Activated T-helper 17 cell treated with anti-CD3 and anti-CD28 coated beads, Interleukin-2, amount 50 U/mL, for 72 hours (primary cell): Measurements from ENCODE around the gene CCDC9B. TPM values are rescaled to one million over a fixed set of nuclear protein-coding genes. Genes with fewer than 3 reads are reported as not detected.

Experiments used
- ATAC-seq: fragments of 150-1000 bp; cut with Tn5 transposase; replicated peaks from 2 replicates; pipeline ENCODE4 v1.10.0; 2021; ENCODE audit warnings: mild to moderate bottlenecking, moderate library complexity
- H3K27ac Mint-ChIP-seq: one replicate; pipeline ENCODE4 v1.8.0; 2022; ENCODE audit warnings: mixed read lengths
- H3K27me3 Mint-ChIP-seq: one replicate; pipeline ENCODE4 v1.8.0; 2022; ENCODE audit warnings: mixed read lengths
- H3K36me3 Mint-ChIP-seq: one replicate; pipeline ENCODE4 v1.8.0; 2022; ENCODE audit warnings: low read depth, mild to moderate bottlenecking, mixed read lengths
- H3K4me1 Mint-ChIP-seq: one replicate; pipeline ENCODE4 v1.8.0; 2022; ENCODE audit warnings: mixed read lengths
- H3K4me3 Mint-ChIP-seq: one replicate; pipeline ENCODE4 v1.8.0; 2022; ENCODE audit warnings: mild to moderate bottlenecking, mixed read lengths
- H3K9me3 Mint-ChIP-seq: one replicate; pipeline ENCODE4 v1.8.0; 2022; ENCODE audit warnings: mixed read lengths
- total RNA-seq, 2 donors: library from RNA; stranded (reverse); gene quantifications; one replicate each; pipeline ENCODE4 v1.2.3, GENCODE V29; 2022

The CCDC9B gene
- total RNA-seq, 2 donors from 2014 or later, result 0.78 to 2.7 TPM

DNA sequence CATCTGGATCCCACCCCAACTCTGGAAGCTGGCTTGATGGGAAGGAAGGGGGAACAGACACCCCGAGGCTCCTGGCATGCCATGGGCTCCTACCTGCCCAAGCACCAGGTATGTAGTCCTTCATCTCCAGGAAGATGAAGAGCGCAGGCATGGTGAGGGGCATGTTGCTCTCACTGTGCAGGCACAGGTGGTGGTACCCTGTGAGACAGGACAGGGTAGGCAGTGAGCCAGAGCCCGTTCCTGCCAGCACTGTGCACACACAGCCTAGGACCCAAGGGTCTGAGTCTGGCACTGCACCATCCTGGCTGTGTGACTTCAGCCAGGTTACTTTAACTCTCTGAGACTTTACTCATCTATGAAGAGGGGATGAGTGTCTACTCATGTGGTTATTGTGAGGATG is 48.5 kb downstream of the CCDC9B start:
- ATAC-seq, result no peak
- peaks cover 17% of the 10 kb centered on the region for H3K36me3 Mint-ChIP-seq
- H3K27ac Mint-ChIP-seq, result no peak overlapping the region
- H3K4me3 Mint-ChIP-seq, result no peak overlapping the region
- H3K27me3 Mint-ChIP-seq, result no peaks in the 10 kb centered on the region
- H3K9me3 Mint-ChIP-seq, result no peaks in the 10 kb centered on the region
- H3K4me1 Mint-ChIP-seq, result no peaks in the 10 kb centered on the region

DNA sequence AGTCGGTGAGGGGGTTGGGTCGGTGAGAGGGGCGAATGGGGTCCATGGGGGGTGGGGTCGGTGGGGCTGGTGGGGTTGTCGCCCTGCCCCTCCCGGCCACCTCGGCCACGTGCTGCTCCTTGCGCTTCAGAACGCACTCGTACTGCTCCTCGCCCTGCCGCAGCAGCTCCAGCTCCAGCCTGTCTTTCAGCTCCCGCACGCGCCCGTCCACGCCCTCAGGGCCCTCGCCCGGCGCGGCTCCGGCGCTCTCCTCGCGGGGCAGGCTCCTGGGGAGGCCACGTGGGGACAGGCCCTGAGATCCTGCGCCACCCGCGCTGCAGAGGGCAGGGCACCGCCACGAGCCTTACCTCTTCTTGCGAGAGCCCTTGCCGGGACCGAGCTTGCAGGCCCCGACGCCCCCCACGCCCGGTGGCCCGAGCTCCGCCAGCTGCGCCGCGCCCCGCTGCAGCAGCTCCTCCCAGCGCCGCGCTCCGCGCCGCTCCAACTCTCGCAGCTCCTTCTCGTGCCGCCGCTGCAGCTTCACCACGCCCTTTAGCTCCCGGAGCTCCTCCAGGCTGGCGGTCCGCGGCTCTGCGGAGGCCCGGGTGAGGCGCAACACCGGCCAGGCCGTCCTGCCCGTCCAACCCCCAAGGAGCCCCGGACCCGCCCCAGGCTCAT is 49.7 kb downstream of the CCDC9B start:
- Mint-ChIP-seq H3K4me3 (no peak overlapping the region), H3K27ac (no peak overlapping the region), H3K9me3 (no peaks in the 10 kb centered on the region), H3K36me3 (peaks cover 17% of the 10 kb centered on the region), H3K4me1 (no peaks in the 10 kb centered on the region), H3K27me3 (no peaks in the 10 kb centered on the region)
- no peak for ATAC-seq

DNA sequence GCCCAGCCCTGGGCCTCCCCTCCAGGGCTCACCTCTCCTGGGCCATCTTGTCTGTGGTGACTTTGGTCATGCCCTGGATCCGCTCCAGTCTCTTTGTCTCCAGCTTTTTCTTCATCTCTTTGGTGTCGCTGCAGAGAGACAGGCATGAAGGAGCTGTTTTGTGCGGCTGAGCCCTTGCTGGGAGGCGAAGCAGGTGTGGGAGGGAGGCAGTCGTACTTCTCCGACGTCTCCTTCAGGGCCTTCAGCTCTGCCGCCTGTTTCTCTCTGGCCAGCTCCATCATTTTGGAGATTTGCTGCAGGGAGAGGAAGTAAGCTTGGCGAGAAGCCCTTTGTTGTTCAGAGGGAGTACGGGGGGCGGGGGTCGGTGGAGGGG is 50.2 kb downstream of the CCDC9B start:
- no peak overlapping the region for H3K27ac Mint-ChIP-seq
- H3K9me3 Mint-ChIP-seq, result no peaks in the 10 kb centered on the region
- H3K36me3 Mint-ChIP-seq, result peaks cover 17% of the 10 kb centered on the region
- H3K4me3 Mint-ChIP-seq, result no peak overlapping the region
- no peak for ATAC-seq
- H3K27me3 Mint-ChIP-seq, result no peaks in the 10 kb centered on the region
- H3K4me1 Mint-ChIP-seq, result no peaks in the 10 kb centered on the region

DNA sequence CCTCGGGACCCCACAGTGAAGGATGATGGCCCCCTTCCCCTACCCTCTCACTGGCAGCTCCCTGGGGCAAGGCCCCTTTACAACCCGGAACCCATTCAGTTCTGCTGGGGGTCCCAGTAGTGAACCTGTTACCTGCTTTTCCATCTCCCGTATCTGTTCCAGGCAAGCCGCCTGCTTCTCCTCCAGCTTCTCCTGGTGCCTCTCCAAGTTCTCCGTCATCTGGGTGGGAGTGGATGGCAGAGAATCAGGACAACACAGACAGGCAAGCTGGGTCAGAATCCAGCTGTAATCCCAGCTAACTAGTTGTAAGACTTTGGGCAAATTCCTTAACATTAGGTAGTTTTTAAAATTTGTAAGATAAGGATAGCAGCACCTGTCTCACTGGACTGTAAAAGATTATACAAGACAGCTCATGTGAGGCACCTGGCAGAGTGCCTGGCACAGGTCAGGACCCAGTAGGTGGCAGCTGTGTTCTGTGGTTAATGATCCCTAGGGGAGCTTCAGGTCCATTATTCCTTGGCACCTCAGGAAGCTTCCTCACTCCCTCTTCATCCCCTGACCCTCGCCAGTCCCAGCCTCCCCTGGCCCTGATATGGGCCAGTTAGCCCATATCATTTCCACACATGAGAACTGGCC is 51.5 kb downstream of the CCDC9B start:
- ATAC-seq, result peak; percentile 7

DNA sequence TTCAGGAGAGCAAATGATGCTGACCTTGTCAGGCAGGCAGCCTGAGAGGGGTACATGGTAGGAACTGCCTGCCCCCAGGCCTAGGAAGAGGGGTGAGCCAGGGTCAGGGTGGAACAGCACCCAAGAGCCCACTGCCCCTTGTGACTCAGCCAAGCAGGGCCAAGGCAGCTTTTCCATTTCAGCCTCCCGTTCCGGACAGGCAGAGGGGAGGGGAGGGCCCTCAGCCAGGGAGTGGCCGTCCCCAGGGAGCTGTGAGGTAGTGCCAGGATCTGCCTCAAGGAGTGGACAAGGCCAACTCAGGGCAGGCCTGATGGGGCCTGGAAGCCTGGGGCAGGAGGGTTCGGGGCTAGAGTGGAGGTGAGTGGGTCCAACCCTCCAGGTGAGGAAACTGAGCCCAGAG is 52.8 kb downstream of the CCDC9B start:
- ATAC-seq, result no peak
- Mint-ChIP-seq H3K27me3 (no peaks in the 10 kb centered on the region), H3K4me3 (no peak overlapping the region), H3K27ac (no peak overlapping the region), H3K36me3 (peaks cover 17% of the 10 kb centered on the region), H3K9me3 (no peaks in the 10 kb centered on the region), H3K4me1 (no peaks in the 10 kb centered on the region)

More for the DNA sequence above, 51.5 kb downstream of the CCDC9B start:
- peaks cover 17% of the 10 kb centered on the region for H3K36me3 Mint-ChIP-seq
- no peaks in the 10 kb centered on the region for H3K9me3 Mint-ChIP-seq
- H3K4me3 Mint-ChIP-seq, result no peak overlapping the region
- H3K4me1 Mint-ChIP-seq, result no peaks in the 10 kb centered on the region
- H3K27ac Mint-ChIP-seq, result peak overlapping the region; percentile 68
- no peaks in the 10 kb centered on the region for H3K27me3 Mint-ChIP-seq

DNA sequence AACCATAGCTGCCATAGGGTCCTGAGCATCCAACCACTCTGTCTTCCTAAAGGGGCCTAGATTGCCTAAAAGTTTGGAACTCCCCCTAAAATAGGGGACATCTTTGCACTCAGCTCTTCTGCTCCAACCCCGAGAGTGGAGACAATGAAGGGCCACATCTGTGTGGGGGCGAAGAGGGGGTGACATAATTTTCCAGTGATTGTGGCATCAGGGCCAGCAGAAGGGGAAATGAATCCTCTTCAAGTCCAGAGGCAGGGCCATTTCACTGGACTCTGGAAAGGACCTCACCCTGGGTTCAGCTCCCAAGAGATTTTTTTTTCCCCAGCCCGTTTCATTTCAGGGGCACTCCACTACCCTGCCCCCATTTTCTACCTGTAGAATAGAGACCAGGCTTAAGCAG is 53.2 kb downstream of the CCDC9B start:
- no peak for ATAC-seq
- Mint-ChIP-seq H3K4me1 (no peaks in the 10 kb centered on the region), H3K27ac (no peak overlapping the region), H3K4me3 (no peak overlapping the region), H3K9me3 (no peaks in the 10 kb centered on the region), H3K27me3 (no peaks in the 10 kb centered on the region), H3K36me3 (peaks cover 17% of the 10 kb centered on the region)

DNA sequence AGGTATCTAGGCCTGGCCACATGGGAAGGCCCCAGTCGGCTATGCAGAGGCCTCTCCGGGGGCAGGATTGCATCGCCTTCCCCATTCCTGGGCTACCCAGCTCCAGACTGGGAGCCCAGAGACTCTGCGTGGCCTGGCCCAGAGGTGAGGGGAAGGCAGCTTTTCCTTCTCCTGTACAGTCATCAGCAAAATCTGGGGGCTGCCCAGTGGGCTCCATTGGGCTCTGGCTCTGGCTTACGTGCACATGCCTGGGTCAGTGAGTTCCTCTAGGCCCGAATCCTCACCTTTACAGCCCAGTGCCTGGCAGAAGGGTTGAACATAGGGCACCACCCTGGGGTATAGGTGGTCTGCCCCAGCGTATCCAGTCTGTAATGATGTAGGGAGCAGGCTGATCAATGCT is 53.9 kb downstream of the CCDC9B start:
- no peaks in the 10 kb centered on the region for H3K9me3 Mint-ChIP-seq
- H3K4me1 Mint-ChIP-seq, result no peaks in the 10 kb centered on the region
- peaks cover 17% of the 10 kb centered on the region for H3K36me3 Mint-ChIP-seq
- H3K27ac Mint-ChIP-seq, result no peak overlapping the region
- no peaks in the 10 kb centered on the region for H3K27me3 Mint-ChIP-seq
- H3K4me3 Mint-ChIP-seq, result no peak overlapping the region
- ATAC-seq, result no peak

DNA sequence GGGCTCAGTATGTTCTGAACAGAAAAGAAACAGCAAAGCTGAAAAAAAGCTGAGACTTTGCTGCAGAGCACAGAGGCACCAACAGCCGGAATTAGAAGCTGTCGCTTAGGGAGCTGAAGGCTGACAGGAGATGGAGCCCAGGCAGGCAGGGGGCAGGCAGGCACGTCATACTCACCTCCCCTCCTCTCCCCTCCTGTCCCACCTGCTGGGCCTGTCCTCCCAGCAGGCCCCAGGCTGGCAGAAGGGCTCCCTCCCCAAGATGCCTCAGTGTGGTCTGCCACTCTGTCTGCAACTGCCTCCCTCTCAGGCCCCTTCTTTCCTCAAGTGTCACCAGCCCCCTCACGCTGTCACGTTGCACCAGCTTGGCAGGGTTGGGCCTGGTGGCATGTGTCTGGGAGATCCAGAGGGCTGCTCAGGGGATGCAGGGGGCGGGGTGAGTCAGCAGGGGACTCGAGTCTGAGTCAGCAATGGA is 54.6 kb downstream of the CCDC9B start:
- ATAC-seq, result no peak
- no peak overlapping the region for H3K4me3 Mint-ChIP-seq
- no peaks in the 10 kb centered on the region for H3K4me1 Mint-ChIP-seq
- peaks cover 2% of the 10 kb centered on the region for H3K27me3 Mint-ChIP-seq
- H3K9me3 Mint-ChIP-seq, result no peaks in the 10 kb centered on the region
- H3K27ac Mint-ChIP-seq, result peak overlapping the region; percentile 67
- peaks cover 17% of the 10 kb centered on the region for H3K36me3 Mint-ChIP-seq

DNA sequence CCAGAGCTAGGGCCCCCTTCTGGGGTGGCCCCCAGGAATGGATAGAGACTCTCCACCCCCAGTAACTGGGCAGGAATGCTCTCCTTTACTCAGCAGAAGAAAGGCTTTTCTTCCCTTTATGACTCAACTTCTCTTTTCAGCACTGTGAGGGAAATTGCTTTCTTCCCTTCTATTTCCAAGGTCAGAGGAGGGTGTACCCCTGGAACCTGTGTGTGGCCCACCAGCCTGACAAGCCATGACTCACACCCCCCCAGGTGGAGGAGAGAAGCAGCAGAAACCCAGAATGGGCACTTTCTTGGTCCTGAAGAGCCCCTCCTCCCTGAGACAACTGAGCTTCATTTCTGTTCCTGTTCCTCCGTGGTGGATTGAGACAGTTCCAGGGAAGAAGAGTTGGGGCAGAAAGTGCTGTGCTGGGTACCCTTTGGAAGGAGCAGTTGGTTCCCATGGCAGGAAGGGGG is 55.2 kb downstream of the CCDC9B start:
- H3K27me3 Mint-ChIP-seq, result peaks cover 5% of the 10 kb centered on the region
- no peaks in the 10 kb centered on the region for H3K9me3 Mint-ChIP-seq
- ATAC-seq, result no peak
- H3K27ac Mint-ChIP-seq, result peak overlapping the region; percentile 67
- no peaks in the 10 kb centered on the region for H3K4me1 Mint-ChIP-seq
- no peak overlapping the region for H3K4me3 Mint-ChIP-seq
- H3K36me3 Mint-ChIP-seq, result peaks cover 16% of the 10 kb centered on the region

DNA sequence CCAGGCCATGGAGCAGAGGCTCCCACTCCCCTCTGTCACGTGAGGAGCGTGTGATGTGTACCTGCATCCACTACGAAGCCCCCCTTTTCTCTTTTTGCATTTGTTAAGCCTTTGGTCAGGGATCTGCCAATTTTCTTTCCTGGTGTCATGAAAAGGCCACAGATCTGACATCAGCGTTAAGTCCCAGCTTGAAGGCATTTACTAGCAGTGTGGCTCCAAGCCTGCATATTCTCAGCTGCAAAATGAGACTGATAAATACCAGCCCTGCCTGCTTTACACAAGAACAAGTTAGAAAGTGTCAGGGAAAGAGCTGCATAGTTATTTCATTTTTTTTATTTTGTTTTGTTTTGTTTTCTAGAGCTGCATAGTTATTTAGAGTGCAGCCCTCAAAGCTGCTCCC is 55.6 kb downstream of the CCDC9B start:
- Mint-ChIP-seq H3K9me3 (no peaks in the 10 kb centered on the region), H3K36me3 (peaks cover 12% of the 10 kb centered on the region), H3K27me3 (peaks cover 8% of the 10 kb centered on the region), H3K4me1 (no peaks in the 10 kb centered on the region), H3K27ac (no peak overlapping the region), H3K4me3 (no peak overlapping the region)
- no peak for ATAC-seq

DNA sequence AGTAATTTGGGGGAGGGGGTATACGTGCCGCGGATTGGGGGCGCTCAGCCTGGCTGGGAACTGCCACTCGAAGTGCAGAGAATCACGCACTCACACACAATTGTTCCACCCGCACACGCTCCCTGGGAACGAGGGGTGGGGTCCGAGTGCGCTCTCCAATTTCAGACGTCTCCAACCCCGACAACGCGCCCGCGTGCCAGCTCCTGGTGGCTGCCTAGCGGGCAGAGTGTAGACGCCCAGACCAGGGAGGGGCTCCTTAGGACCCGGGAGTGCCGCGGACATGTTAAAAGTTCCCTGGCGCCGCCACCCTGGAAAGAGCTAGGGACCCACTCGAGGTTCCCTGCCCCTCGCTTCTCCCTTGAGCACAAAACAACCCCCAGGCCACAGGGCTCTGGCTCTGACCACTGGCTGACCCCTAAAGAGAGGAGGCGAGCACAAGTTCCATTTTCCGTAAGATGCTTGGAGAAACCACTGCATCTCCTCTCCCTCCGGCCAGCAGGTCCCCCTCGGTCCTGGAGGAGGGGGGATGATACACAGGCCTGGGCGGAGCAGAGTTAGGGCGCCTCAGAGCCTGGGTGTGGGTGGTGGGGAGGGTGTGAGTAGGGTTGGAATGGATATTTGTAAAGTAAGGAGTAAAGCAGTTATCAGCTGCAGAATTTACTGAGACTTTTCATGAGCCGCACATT is 57.0 kb downstream of the CCDC9B start:
- no peak for ATAC-seq
- Mint-ChIP-seq H3K9me3 (no peaks in the 10 kb centered on the region), H3K36me3 (no peaks in the 10 kb centered on the region), H3K4me3 (peak overlapping the region; percentile 31), H3K27ac (no peak overlapping the region), H3K27me3 (peaks cover 8% of the 10 kb centered on the region), H3K4me1 (no peaks in the 10 kb centered on the region)

DNA sequence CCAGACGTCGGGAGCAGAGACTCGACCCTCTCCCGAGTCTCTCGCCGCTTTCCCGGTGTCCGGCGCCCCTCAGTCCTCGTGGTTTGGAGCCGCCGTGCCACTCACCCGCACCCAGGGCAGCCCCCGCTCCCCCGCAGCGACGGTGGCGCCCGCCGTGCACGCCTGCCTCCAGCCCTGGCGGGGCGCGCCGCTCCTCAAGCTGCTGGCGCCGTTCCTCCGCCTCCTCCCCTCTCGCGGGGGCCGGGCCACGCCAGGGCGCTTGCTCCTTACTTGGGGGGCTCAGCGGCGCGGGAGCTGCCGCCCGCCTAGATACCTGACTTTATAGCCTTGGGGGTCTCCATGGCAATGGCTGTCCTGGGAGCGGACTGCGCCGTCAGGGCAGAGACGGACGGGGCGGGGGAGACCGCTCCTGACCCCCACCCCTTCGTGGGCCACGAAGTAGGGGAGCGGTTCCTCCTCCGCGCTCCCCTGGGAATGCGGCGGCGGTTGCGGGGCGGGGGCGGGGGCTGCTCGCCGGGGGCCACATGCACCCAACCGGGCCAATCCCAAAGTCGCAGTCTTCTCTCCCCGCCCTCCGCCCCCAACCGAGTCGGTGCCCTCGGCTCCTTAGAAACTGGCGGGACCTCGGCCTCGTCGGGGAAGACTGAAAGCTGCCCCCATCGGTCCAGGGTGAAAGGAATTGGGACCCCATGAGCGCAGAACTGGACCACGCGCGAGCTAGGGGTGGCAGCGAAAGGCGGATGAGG is 57.7 kb downstream of the CCDC9B start, which contains the start of gene ANKRD63:
Gene ANKRD63, minus strand, starts transcription at position 196 of the 746 bp plus-strand sequence. CDS start 478 bp downstream, outside the sequence.
- Mint-ChIP-seq H3K9me3 (no peaks in the 10 kb centered on the region), H3K27ac (no peak within 1 kb of the TSS), H3K4me1 (no peaks in the 10 kb centered on the region), H3K27me3 (peaks cover 13% of the 10 kb centered on the region), H3K36me3 (no peaks in the 10 kb centered on the region), H3K4me3 (peak within 1 kb of the TSS; percentile 31)
- peak; percentile 52 for ATAC-seq

DNA sequence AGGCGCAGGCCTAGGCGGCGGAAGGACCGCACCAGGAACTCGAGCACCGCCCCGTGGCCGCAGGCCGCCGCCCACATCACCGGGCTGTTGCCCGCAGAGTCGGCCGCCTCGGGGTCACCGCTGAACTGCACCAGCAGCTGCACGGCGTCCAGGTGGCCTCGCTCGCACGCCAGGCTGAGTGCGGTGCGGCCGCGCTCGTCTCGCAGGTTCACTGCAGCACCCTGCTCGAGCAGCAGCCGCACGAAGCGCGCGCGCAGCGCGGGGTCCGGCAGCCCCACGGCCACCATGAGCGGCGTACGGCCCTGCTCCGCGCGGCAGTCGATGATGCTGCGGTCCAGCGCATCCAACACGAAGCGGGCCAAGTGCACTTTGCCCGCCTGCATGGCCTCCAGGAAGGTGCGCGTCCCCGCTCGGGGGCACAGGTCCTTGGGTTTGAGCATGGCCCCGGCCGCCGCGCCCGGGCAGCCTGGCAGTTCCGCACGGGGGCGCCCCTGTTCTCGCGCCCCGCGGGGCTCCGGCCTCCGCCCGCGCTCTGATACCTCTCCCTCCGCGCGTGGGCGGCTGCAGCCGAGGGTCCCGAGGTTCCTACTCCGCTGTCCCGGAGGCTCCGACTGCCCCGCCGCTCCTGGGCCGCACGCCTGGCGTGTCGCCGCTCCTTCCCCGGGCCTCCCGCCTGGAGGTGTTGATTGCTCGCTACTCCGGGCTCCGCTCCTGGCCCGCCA is 58.4 kb downstream of the CCDC9B start:
- H3K36me3 Mint-ChIP-seq, result no peaks in the 10 kb centered on the region
- peak overlapping the region; percentile 23 for H3K4me3 Mint-ChIP-seq
- H3K27ac Mint-ChIP-seq, result no peak overlapping the region
- H3K4me1 Mint-ChIP-seq, result no peaks in the 10 kb centered on the region
- peak; percentile 61 for ATAC-seq
- H3K9me3 Mint-ChIP-seq, result no peaks in the 10 kb centered on the region
- peaks cover 13% of the 10 kb centered on the region for H3K27me3 Mint-ChIP-seq

DNA sequence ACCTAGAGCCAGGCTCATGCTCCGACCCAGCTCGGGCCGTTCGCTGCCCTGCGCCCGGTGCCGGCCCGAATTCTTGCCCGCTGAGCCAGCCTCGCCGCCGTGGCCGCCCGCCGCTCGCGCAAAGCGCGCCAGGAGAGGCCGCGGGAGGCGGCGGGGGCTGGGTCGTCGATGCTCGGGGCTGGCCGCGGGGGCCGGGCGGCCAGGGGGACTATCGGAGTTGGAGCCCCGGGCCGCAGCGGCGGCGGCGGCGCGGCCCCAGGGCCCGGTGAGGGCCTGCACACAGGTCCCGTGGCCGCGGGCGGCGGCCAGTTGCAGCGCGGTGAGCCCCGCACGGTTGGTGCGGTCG is 59.0 kb downstream of the CCDC9B start:
- no peaks in the 10 kb centered on the region for H3K4me1 Mint-ChIP-seq
- no peak overlapping the region for H3K27ac Mint-ChIP-seq
- H3K36me3 Mint-ChIP-seq, result no peaks in the 10 kb centered on the region
- peaks cover 13% of the 10 kb centered on the region for H3K27me3 Mint-ChIP-seq
- H3K9me3 Mint-ChIP-seq, result no peaks in the 10 kb centered on the region
- ATAC-seq, result no peak
- H3K4me3 Mint-ChIP-seq, result no peak overlapping the region
